Endothelial cell of umbilical vein (primary cell): Measurements from ENCODE around the gene SAMD11. TPM values are rescaled to one million over a fixed set of nuclear protein-coding genes. Genes with fewer than 3 reads are reported as not detected.

Experiments used
- BruUV-seq: library from RNA; stranded (reverse); fragments of 400-500 nt; replicated peaks from 2 replicates; lab custom pipeline; 2021; lab: Mats Ljungman, UMichigan
- CTCF ChIA-PET: fragments of 300-600, 350-600 bp; sonication (Branson Sonifier 250); formaldehyde crosslinking; loops from one replicate; lab custom pipeline; 2021; ENCODE audit warnings: antibody characterized with exemption, inconsistent platforms; lab: Charles Lee
- POLR2A ChIA-PET: fragments of 300-600, 350-600 bp; sonication (Branson Sonifier 250); formaldehyde crosslinking; loops from one replicate; lab custom pipeline; 2021; ENCODE audit warnings: antibody characterized with exemption, inconsistent platforms; lab: Charles Lee
- DNase-seq: peaks from one replicate; pipeline ENCODE4 v3.0.0-alpha.2; 2011; ENCODE audit warnings: low read depth, low spot score
- FAIRE-seq: peaks from 2 replicates; lab custom pipeline; 2011; peaks lifted over from hg19 to GRCh38; lab: Jason Lieb, UNC
- H2AFZ ChIP-seq: 2 replicates; pipeline ENCODE4 v1.6.0; 2012; ENCODE audit warnings: low read depth, low read length, control low read depth, inconsistent platforms
- H3K27ac ChIP-seq: 2 replicates; pipeline ENCODE4 v1.5.1; 2011; ENCODE audit warnings: low read depth, mild to moderate bottlenecking, control low read depth, low read length, moderate library complexity; ENCODE audit not compliant: insufficient read depth
- H3K27me3 ChIP-seq, 2 experiments: 2 replicates each; pipeline versions ENCODE4 v1.6.0 to v1.6.1; 2011; ENCODE audit warnings: low read length in 2 of 2, mixed read lengths in 1 of 2; ENCODE audit not compliant: control insufficient read depth in 2 of 2, insufficient read depth in 2 of 2
- H3K36me3 ChIP-seq, 2 experiments: 2 replicates in 1 of 2; 3 replicates in 1 of 2; pipeline ENCODE4 v1.5.1; 2011; ENCODE audit warnings: low read length in 2 of 2, mild to moderate bottlenecking in 1 of 2, moderate library complexity in 1 of 2; ENCODE audit not compliant: control insufficient read depth in 2 of 2, insufficient read depth in 2 of 2; ENCODE audit errors: extremely low read depth in 1 of 2
- H3K4me1 ChIP-seq: 3 replicates; pipeline ENCODE4 v1.5.1; 2011; ENCODE audit warnings: mild to moderate bottlenecking, low read length; ENCODE audit not compliant: control insufficient read depth, insufficient read depth; ENCODE audit errors: extremely low read depth
- H3K4me2 ChIP-seq: 2 replicates; pipeline ENCODE4 v1.6.1; 2011; ENCODE audit warnings: low read length, control low read depth, mixed read lengths; ENCODE audit not compliant: insufficient read depth
- H3K4me3 ChIP-seq, 3 experiments: fragments of 200-600 bp in 1 of 3; sonication (generic), shearing (Covaris generic) in 1 of 3; replicated peaks in 1 of 3; 2 replicates each; pipeline ENCODE4 v1.5.1; 2011 to 2016; ENCODE audit warnings: control low read depth in 3 of 3, low read length in 3 of 3, mild to moderate bottlenecking in 2 of 3, inconsistent platforms in 1 of 3, low read depth in 1 of 3, moderate library complexity in 1 of 3; ENCODE audit not compliant: insufficient read depth in 1 of 3
- H3K79me2 ChIP-seq: 2 replicates; pipeline ENCODE4 v1.6.0; 2012; ENCODE audit warnings: low read length, inconsistent platforms; ENCODE audit not compliant: control insufficient read depth, insufficient read depth
- H3K9ac ChIP-seq: replicated peaks from 2 replicates; pipeline ENCODE3; 2011; ENCODE audit warnings: low read length, control low read depth; ENCODE audit not compliant: insufficient read depth; ENCODE audit errors: extremely low read depth
- H3K9me1 ChIP-seq: replicated peaks from 3 replicates; pipeline ENCODE4 v1.6.0; 2011; ENCODE audit warnings: mild to moderate bottlenecking, low read length; ENCODE audit not compliant: control insufficient read depth, insufficient read depth; ENCODE audit errors: extremely low read depth
- H3K9me3 ChIP-seq: replicated peaks from 2 replicates; pipeline ENCODE4 v1.5.1; 2012; ENCODE audit warnings: low read length, inconsistent platforms; ENCODE audit not compliant: control insufficient read depth, insufficient read depth
- H4K20me1 ChIP-seq: replicated peaks from 2 replicates; pipeline ENCODE3; 2011; ENCODE audit warnings: mild to moderate bottlenecking, low read length; ENCODE audit not compliant: control insufficient read depth, insufficient read depth; ENCODE audit errors: extremely low read depth
- EZH2 ChIP-seq: IDR thresholded peaks from 2 replicates; pipeline ENCODE4 v1.6.1; 2012; ENCODE audit warnings: borderline replicate concordance, low read depth, mild to moderate bottlenecking, moderate library complexity, low read length, inconsistent platforms; ENCODE audit not compliant: severe bottlenecking
- GATA2 ChIP-seq: IDR thresholded peaks from 2 replicates; pipeline ENCODE4 v1.7.0; 2011; ENCODE audit warnings: low read depth, mild to moderate bottlenecking, moderate library complexity, mixed read lengths, low read length; ENCODE audit not compliant: insufficient read length, insufficient read depth
- JUN ChIP-seq: IDR thresholded peaks from 2 replicates; pipeline ENCODE4 v1.6.1; 2011; ENCODE audit warnings: borderline replicate concordance, low read depth; ENCODE audit not compliant: insufficient read length, insufficient read depth
- MYC ChIP-seq: IDR thresholded peaks from one replicate; pipeline ENCODE4 v1.6.1; 2011; ENCODE audit warnings: mild to moderate bottlenecking, low read depth, low read length
- dilution Hi-C: fragments of 300-500 bp; cut with MboI; formaldehyde crosslinking; loops from one replicate; pipeline ENCODE4 v1.15.0; 2019; ENCODE audit warnings: low sequenced_read_pairs; ENCODE audit not compliant: extremely low pct_ligation_motif_present
- intact Hi-C: fragments of 100-400 bp; cut with micrococcal nuclease; formaldehyde crosslinking; loops from one replicate; pipeline ENCODE4 v1.10.0; 2022
- polyA plus RNA-seq, 4 experiments: library from polyadenylated mRNA; depleted of rRNA in 3 of 4; stranded (reverse) in 3 of 4; unstranded in 1 of 4; fragments of >200 nt; gene quantifications; 2 replicates each; pipeline versions ENCODE4 v1.2.1 to v1.2.3, GENCODE V29; 2011 to 2012; ENCODE audit warnings: missing spikeins in 1 of 4
- total RNA-seq: library from RNA; stranded (reverse); gene quantifications from 2 replicates; pipeline ENCODE4 v1.2.3, GENCODE V29; 2021
- TF ChIP-seq, protein P1 (sequence below): IDR thresholded peaks from 2 replicates; pipeline ENCODE4 v1.6.1; 2011; ENCODE audit not compliant: insufficient read depth, insufficient read length
- TF ChIP-seq, protein P2 (sequence below), 2 donors: IDR thresholded peaks; 1 replicate in 1 of 2; 2 replicates in 1 of 2; pipeline ENCODE4 v1.5.1; 2011; ENCODE audit warnings: low read length in 2 of 2, mild to moderate bottlenecking in 2 of 2, moderate library complexity in 2 of 2, control low read depth in 1 of 2, inconsistent platforms in 1 of 2, low read depth in 1 of 2; ENCODE audit not compliant: insufficient read depth in 1 of 2; ENCODE audit errors: extremely low read depth in 1 of 2

SAMD11 gene
- total and polyA plus RNA-seq, 2 donors (not counting 3 experiments of a cell fraction or from before 2014, with no cell fraction given) = not detected

DNA sequence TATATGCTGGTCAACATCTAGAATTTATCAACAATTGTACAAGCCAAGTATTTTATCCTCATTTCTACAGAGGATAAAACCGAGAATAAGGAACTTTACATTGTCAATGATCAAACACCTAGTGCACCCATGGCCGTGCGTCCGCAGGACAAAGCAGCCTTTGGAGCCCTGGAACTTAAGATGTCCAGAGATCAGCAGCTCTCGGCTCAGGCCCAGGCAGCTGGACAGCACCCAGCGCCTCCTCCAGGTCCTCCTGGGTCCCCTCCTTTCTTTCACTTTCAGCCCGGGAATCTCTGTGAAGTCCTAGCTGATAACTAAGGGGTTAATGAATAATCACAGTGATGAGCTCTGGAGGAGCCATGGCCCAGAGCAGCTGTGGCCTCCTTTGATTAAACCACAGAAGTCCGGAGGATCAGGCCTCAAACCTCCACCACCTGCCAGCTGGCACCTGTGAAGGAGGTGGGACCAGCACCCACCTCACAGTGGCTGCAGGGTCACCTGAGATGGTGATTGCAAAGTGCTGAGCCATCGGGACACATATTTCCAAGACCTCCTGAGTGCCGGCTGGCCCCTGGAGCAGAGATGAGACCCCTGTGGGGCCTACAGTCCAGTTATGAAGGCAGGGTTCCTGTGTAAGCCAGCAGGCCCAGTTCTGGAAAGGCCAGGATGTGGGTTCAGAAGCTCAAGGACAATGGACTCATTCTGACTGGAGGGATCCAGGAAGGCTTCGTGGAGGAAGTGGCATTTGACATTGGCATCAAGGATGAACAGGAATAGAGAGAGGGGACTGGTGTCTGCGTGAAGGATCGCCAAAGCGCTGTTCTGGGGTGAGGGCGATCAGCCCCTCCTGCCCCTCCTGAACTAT lies 11.6 kb upstream of the SAMD11 start:
- no peaks in the 10 kb centered on the region for H3K4me1 ChIP-seq
- TF ChIP-seq GATA2 (no peak), EZH2 (no peak), JUN (no peak), MYC (no peak)
- TF ChIP-seq, protein P1, sequence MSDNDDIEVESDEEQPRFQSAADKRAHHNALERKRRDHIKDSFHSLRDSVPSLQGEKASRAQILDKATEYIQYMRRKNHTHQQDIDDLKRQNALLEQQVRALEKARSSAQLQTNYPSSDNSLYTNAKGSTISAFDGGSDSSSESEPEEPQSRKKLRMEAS = no peak
- TF ChIP-seq, protein P2, sequence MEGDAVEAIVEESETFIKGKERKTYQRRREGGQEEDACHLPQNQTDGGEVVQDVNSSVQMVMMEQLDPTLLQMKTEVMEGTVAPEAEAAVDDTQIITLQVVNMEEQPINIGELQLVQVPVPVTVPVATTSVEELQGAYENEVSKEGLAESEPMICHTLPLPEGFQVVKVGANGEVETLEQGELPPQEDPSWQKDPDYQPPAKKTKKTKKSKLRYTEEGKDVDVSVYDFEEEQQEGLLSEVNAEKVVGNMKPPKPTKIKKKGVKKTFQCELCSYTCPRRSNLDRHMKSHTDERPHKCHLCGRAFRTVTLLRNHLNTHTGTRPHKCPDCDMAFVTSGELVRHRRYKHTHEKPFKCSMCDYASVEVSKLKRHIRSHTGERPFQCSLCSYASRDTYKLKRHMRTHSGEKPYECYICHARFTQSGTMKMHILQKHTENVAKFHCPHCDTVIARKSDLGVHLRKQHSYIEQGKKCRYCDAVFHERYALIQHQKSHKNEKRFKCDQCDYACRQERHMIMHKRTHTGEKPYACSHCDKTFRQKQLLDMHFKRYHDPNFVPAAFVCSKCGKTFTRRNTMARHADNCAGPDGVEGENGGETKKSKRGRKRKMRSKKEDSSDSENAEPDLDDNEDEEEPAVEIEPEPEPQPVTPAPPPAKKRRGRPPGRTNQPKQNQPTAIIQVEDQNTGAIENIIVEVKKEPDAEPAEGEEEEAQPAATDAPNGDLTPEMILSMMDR (IDR thresholded peaks at IDR 0.05; ENCODE audit: extremely low read depth in 1 of 2, insufficient read depth in 1 of 2, low read depth in 1 of 2, low read length in 2 of 2) = no peak
- CTCF ChIA-PET = interaction anchor here (0.7 to 1.7 kb wide), 4 partner anchors 7 to 152 kb away, joined by 3 to 4 read pairs (median 4); no protein-coding TSS in a partner anchor
- no peak overlapping the region for H3K27ac ChIP-seq
- H2AFZ ChIP-seq = no peak overlapping the region
- no peaks in the 10 kb centered on the region for H4K20me1 ChIP-seq
- H3K9me1 ChIP-seq = no peaks in the 10 kb centered on the region
- BruUV-seq = no TSS peak
- no peak overlapping the region for H3K9ac ChIP-seq
- intact Hi-C loops (no loop called here), dilution Hi-C loops (no loop called here)
- no peak overlapping the region for H3K4me2 ChIP-seq
- H3K4me3 ChIP-seq = no peak overlapping the region
- H3K9me3 ChIP-seq = no peaks in the 10 kb centered on the region
- POLR2A ChIA-PET = no interaction called here
- DNase-seq (no peak), FAIRE-seq (no peak)
- no peaks in the 10 kb centered on the region for H3K79me2 ChIP-seq
- peaks cover 3 to 10% of the 10 kb centered on the region in 2 experiments for H3K27me3 ChIP-seq
- no peaks in the 10 kb centered on the region for H3K36me3 ChIP-seq
